SH-SY5Y (cell line): ENCODE measurements around the gene KRTAP12-2.

Experiments used
- GATA2 ChIP-seq: IDR thresholded peaks from 2 replicates; pipeline ENCODE4 v1.6.1; 2011; ENCODE audit warnings: mild to moderate bottlenecking, low read depth, low read length
- GATA3 ChIP-seq: IDR thresholded peaks from 2 replicates; pipeline ENCODE4 v1.6.1; 2011; ENCODE audit warnings: low read depth, mild to moderate bottlenecking, low read length, moderate library complexity

DNA sequence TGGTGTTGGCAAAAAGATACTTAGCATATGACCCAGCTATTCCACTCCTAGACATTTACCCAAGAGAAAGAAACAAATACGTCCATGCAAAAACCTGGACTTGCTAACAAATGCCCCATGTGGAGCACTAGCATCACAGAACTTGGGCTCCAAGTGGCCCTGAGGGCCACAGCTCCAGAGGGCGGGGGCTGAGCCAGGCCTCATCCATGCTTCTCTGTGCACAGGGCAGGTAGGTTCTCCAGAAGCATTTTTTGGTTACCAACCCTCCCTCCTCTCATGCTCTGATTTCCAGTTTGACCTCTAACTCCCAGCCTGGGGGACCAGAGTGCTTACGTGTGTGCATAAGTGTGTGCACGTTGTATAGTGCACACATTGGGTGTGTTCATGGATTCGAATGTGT lies 2.0 kb downstream of the KRTAP12-2 start:
- TF ChIP-seq GATA2 (no peak), GATA3 (no peak)
